ENCODE measurements around the gene JAM3. TPM values are rescaled to one million over a fixed set of nuclear protein-coding genes. Genes with fewer than 3 reads are reported as not detected.
"Not testable (repeated sequence)": the region's sequence is repeated elsewhere in the genome, so short reads cannot be mapped to it uniquely, and the experiment has no call there.

The JAM3 gene
- total RNA-seq, 2 donors from 2014 or later = 9.6 to 13.2 TPM

- no peak overlapping the region for H3K27ac ChIP-seq
- no peaks in the 10 kb centered on the region for H3K4me1 ChIP-seq
- intact Hi-C loops (cut with DNase I) = no loop called here
- TF ChIP-seq, protein P1, sequence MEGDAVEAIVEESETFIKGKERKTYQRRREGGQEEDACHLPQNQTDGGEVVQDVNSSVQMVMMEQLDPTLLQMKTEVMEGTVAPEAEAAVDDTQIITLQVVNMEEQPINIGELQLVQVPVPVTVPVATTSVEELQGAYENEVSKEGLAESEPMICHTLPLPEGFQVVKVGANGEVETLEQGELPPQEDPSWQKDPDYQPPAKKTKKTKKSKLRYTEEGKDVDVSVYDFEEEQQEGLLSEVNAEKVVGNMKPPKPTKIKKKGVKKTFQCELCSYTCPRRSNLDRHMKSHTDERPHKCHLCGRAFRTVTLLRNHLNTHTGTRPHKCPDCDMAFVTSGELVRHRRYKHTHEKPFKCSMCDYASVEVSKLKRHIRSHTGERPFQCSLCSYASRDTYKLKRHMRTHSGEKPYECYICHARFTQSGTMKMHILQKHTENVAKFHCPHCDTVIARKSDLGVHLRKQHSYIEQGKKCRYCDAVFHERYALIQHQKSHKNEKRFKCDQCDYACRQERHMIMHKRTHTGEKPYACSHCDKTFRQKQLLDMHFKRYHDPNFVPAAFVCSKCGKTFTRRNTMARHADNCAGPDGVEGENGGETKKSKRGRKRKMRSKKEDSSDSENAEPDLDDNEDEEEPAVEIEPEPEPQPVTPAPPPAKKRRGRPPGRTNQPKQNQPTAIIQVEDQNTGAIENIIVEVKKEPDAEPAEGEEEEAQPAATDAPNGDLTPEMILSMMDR (IDR thresholded peaks at IDR 0.05) = no peak
- DNase-seq = no peak
- 63 to 68% methylated on average over 2 of the region's 2 CpGs for WGBS, 2 donors
- no peaks in the 10 kb centered on the region for H3K9me3 ChIP-seq
- H3K36me3 ChIP-seq (replicated peaks in 1 of 2; ENCODE audit: insufficient read depth in 1 of 2, low read depth in 2 of 2) = no peaks in the 10 kb centered on the region
- H3K4me3 ChIP-seq = no peak overlapping the region
- no peak for ATAC-seq
- H3K27me3 ChIP-seq = no peaks in the 10 kb centered on the region
Observed at GRCh38 chr11:134100171-134100570, 31.3 kb downstream of the JAM3 start.

DNA sequence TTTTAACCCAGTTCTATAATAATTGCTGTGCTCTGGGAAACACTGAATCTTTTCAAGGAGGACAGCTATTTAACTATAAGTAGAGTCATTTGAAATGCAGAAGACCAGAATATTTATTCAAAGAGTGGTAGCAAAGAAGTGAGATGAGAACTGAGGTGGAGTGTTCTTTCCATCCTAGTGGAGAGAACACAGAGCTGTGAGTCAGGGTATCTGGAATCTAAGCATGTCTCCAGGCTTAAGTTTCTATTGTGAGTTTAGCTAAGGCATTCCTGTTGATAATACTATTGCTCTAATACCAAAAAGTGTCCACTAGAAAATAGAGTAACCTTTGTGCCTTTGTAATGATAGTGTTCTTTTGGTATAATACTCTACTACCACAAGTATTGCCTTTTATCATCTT lies 32.4 kb downstream of the JAM3 start:
- ATAC-seq (no peak), DNase-seq (no peak)
- no peaks in the 10 kb centered on the region for H3K9me3 ChIP-seq
- no peaks in the 10 kb centered on the region for H3K27me3 ChIP-seq
- H3K4me1 ChIP-seq = no peaks in the 10 kb centered on the region
- TF ChIP-seq, protein P1 (IDR thresholded peaks at IDR 0.05) = no peak
- TF ChIP-seq POLR2A (IDR thresholded peaks at IDR 0.05) = no peak
- intact Hi-C loops (cut with DNase I) = no loop called here
- H3K4me3 ChIP-seq = no peak overlapping the region
- H3K36me3 ChIP-seq (replicated peaks in 1 of 2; ENCODE audit: insufficient read depth in 1 of 2, low read depth in 2 of 2) = no peaks in the 10 kb centered on the region
- no peak overlapping the region for H3K27ac ChIP-seq

DNA sequence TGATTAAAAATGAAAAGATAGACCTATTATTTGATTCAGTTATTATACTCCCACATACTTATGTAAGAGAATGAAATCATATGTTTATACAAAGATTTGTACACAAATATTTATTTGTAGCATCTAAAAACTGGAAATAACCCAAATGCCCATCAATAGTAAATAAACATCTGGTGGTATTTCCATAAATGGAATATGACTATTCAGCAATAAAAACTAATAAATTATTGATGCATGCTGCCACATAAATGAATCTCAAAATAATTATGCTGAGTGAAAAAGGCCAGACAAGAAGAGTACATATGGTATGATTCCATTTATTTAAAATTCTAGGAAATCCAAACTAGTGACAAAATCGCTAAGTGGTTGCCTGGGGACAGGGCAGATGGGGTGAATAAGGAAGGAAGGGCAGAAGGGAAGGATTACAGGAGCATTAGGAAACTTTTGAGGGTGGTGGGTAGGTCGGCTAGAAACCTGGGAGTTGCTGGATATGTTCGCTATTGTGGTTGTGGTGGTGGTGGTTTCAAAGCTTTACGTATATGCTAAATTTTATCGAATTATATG lies 41.5 kb downstream of the JAM3 start:
- no peak for ATAC-seq
- 80 to 81% methylated on average over 5 of the region's 5 CpGs for WGBS, 2 donors
- DNase-seq = no peak
- Histone ChIP-seq H3K36me3 (replicated peaks in 1 of 2; ENCODE audit: insufficient read depth in 1 of 2, low read depth in 2 of 2) (no peaks in the 10 kb centered on the region), H3K9me3 (no peaks in the 10 kb centered on the region), H3K4me1 (no peaks in the 10 kb centered on the region), H3K27ac (no peak overlapping the region), H3K27me3 (no peaks in the 10 kb centered on the region), H3K4me3 (no peak overlapping the region)
- intact Hi-C loops (cut with DNase I) = no loop called here
- TF ChIP-seq, protein P1 (IDR thresholded peaks at IDR 0.05) = no peak
- no peak for TF ChIP-seq POLR2A (IDR thresholded peaks at IDR 0.05)

DNA sequence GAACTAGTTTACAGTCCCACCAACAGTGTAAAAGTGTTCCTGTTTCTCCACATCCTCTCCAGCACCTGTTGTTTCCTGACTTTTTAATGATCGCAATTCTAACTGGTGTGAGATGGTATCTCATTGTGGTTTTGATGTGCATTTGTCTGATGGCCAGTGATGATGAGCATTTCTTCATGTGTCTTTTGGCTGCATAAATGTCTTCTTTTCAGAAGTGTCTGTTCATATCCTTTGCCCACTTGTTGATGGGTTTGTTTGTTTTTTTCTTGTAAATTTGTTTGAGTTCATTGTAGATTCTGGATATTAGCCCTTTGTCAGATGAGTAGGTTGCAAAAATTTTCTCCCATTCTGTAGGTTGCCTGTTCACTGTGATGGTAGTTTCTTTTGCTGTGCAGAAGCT lies 44.9 kb downstream of the JAM3 start:
- ATAC-seq; H3K27me3 ChIP-seq; H3K4me1 ChIP-seq; H3K4me3 ChIP-seq; intact Hi-C loops (cut with DNase I); H3K27ac ChIP-seq; DNase-seq; H3K36me3 ChIP-seq (replicated peaks in 1 of 2; ENCODE audit: insufficient read depth in 1 of 2, low read depth in 2 of 2); H3K9me3 ChIP-seq: not testable (repeated sequence)
- WGBS, 2 donors = 63 to 88% methylated on average over 1 of the region's 1 CpG

- Histone ChIP-seq H3K9me3 (no peaks in the 10 kb centered on the region), H3K4me1 (no peaks in the 10 kb centered on the region), H3K27ac (no peak overlapping the region), H3K4me3 (no peak overlapping the region), H3K36me3 (replicated peaks in 1 of 2; ENCODE audit: insufficient read depth in 1 of 2, low read depth in 2 of 2) (no peaks in the 10 kb centered on the region), H3K27me3 (no peaks in the 10 kb centered on the region)
- ATAC-seq (no peak), DNase-seq (no peak)
- intact Hi-C loops (cut with DNase I) = no loop called here
- TF ChIP-seq POLR2A (IDR thresholded peaks at IDR 0.05) = no peak
- TF ChIP-seq, protein P1 (IDR thresholded peaks at IDR 0.05) = no peak
- WGBS, 2 donors = 88 to 95% methylated on average over 1 of the region's 1 CpG
Observed at GRCh38 chr11:134116210-134116609, 47.3 kb downstream of the JAM3 start.
